IPS DF 4.7 (cell line): ENCODE measurements around the gene XPO5.
"Not testable (repeated sequence)": the region's sequence is repeated elsewhere in the genome, so short reads cannot be mapped to it uniquely, and the experiment has no call there.

Experiments
- DNase-seq: peaks from one replicate; pipeline ENCODE4 v3.0.0-alpha.2; 2013; ENCODE audit warnings: low spot score; ENCODE audit errors: extremely low read depth

The XPO5 gene

GRCh38 chr6:43575772-43576551 lies at the start of gene XPO5, which contains the start of gene POLH:
Gene XPO5, minus strand, starts transcription at chr6:43576038. Its CDS starts 174 bp downstream, at chr6:43575864.
Gene POLH, plus strand, starts transcription at chr6:43576185. Its CDS starts 6,135 bp downstream, at chr6:43582320.
- DNase-seq = peak; percentile 64

GRCh38 chr6:43625393-43625992 lies 49.7 kb upstream of the XPO5 start:
- DNase-seq = no peak

- DNase-seq = no peak
These were observed 49.0 kb upstream of the XPO5 start for GRCh38 chr6:43624786-43625288.

GRCh38 chr6:43623880-43624785 lies 48.3 kb upstream of the XPO5 start:
- no peak for DNase-seq

- no peak for DNase-seq
These were observed 46.7 kb upstream of the XPO5 start for GRCh38 chr6:43622541-43622940.

GRCh38 chr6:43621836-43622180 lies 46.0 kb upstream of the XPO5 start:
- DNase-seq = no peak

- no peak for DNase-seq
These were observed 45.4 kb upstream of the XPO5 start for GRCh38 chr6:43621078-43621835.

- no peak for DNase-seq
These were observed 41.1 kb upstream of the XPO5 start for GRCh38 chr6:43616725-43617472.

- no peak for DNase-seq
These were observed 38.5 kb upstream of the XPO5 start for GRCh38 chr6:43614396-43614730.

- DNase-seq = no peak
These were observed 38.0 kb upstream of the XPO5 start for GRCh38 chr6:43613721-43614395.

GRCh38 chr6:43610431-43610830 lies 34.6 kb upstream of the XPO5 start:
- no peak for DNase-seq

- no peak for DNase-seq
These were observed 33.6 kb upstream of the XPO5 start for GRCh38 chr6:43609402-43609801.

- DNase-seq = no peak
These were observed 33.0 kb upstream of the XPO5 start for GRCh38 chr6:43608807-43609206.

GRCh38 chr6:43608310-43608763 lies 32.5 kb upstream of the XPO5 start:
- DNase-seq = peak; percentile 74

GRCh38 chr6:43606019-43606418 lies 30.2 kb upstream of the XPO5 start:
- no peak for DNase-seq

GRCh38 chr6:43604174-43604573 lies 28.3 kb upstream of the XPO5 start:
- DNase-seq = no peak

GRCh38 chr6:43600595-43600994 lies 24.8 kb upstream of the XPO5 start:
- no peak for DNase-seq

GRCh38 chr6:43593938-43594337 lies 18.1 kb upstream of the XPO5 start:
- DNase-seq = no peak

- DNase-seq = not testable (repeated sequence)
These were observed 13.7 kb upstream of the XPO5 start for GRCh38 chr6:43589564-43589963.

- no peak for DNase-seq
These were observed 12.4 kb upstream of the XPO5 start for GRCh38 chr6:43588194-43588593.
